HepG2 (cell line): ENCODE data around the gene SIK2. TPM values are rescaled to one million over a fixed set of nuclear protein-coding genes. Genes with fewer than 3 reads are reported as not detected.
A peak's percentile ranks its signal among the peaks of the same experiment; 100 is the strongest.

Experiments used
- GATAD2A ChIP-seq: IDR thresholded peaks from 2 replicates; pipeline ENCODE4 v1.6.1; 2016
- HNF4G ChIP-seq, 2 experiments: sonication (generic) in 1 of 2; formaldehyde crosslinking in 1 of 2; IDR thresholded peaks; 2 replicates each; pipeline versions ENCODE4 v1.4.0 to v1.6.1; 2011 to 2020; ENCODE audit warnings: borderline replicate concordance in 2 of 2, low read depth in 2 of 2, mild to moderate bottlenecking in 2 of 2, low read length in 1 of 2, missing genetic modification reagents in 1 of 2, moderate library complexity in 1 of 2
- HNRNPLL ChIP-seq: fragments of 200-400 bp; formaldehyde crosslinking; IDR thresholded peaks from 2 replicates; pipeline ENCODE4 v1.6.1; 2017; ENCODE audit warnings: mild to moderate bottlenecking, low read depth, low read length; ENCODE audit not compliant: poor library complexity, severe bottlenecking
- IRF2 ChIP-seq: IDR thresholded peaks from 2 replicates; pipeline ENCODE4 v1.6.1; 2018; ENCODE audit warnings: missing genetic modification reagents, missing compliant biosample characterization
- IRF9 ChIP-seq: sonication (generic); formaldehyde crosslinking; IDR thresholded peaks from 2 replicates; pipeline ENCODE4 v1.8.0; 2022; ENCODE audit warnings: missing genetic modification reagents, mild to moderate bottlenecking, borderline replicate concordance
- KLF13 ChIP-seq: sonication (generic); formaldehyde crosslinking; IDR thresholded peaks from 2 replicates; pipeline ENCODE4 v1.4.0; 2020; ENCODE audit warnings: mild to moderate bottlenecking, missing genetic modification reagents
- PAWR ChIP-seq: sonication (generic); formaldehyde crosslinking; IDR thresholded peaks from 2 replicates; pipeline ENCODE4 v1.4.0; 2020; ENCODE audit warnings: missing genetic modification reagents, mild to moderate bottlenecking, borderline replicate concordance
- RXRB ChIP-seq: IDR thresholded peaks from 2 replicates; pipeline ENCODE4 v1.6.1; 2016; ENCODE audit warnings: borderline replicate concordance, missing genetic modification reagents, missing compliant biosample characterization
- SAP130 ChIP-seq: IDR thresholded peaks from 2 replicates; pipeline ENCODE4 v1.6.1; 2016; ENCODE audit warnings: low read depth
- TFAP4 ChIP-seq: sonication (generic); IDR thresholded peaks from 2 replicates; pipeline ENCODE4 v1.6.1; 2016; ENCODE audit warnings: low read depth, borderline replicate concordance
- ZBTB14 ChIP-seq: sonication (generic); formaldehyde crosslinking; IDR thresholded peaks from 2 replicates; pipeline ENCODE4 v1.4.0; 2020; ENCODE audit warnings: missing genetic modification reagents
- ZGPAT ChIP-seq: IDR thresholded peaks from 2 replicates; pipeline ENCODE4 v1.6.1; 2016; ENCODE audit warnings: mild to moderate bottlenecking
- ZNF292 ChIP-seq: sonication (generic); formaldehyde crosslinking; IDR thresholded peaks from 2 replicates; pipeline ENCODE4 v1.8.1; 2022; ENCODE audit warnings: mild to moderate bottlenecking, low read depth, missing genetic modification reagents, borderline replicate concordance
- ZNF362 ChIP-seq: sonication (generic); formaldehyde crosslinking; IDR thresholded peaks from 2 replicates; pipeline ENCODE4 v1.4.0; 2020; ENCODE audit warnings: missing genetic modification reagents, mild to moderate bottlenecking, borderline replicate concordance
- ZNF503 ChIP-seq: sonication (generic); formaldehyde crosslinking; IDR thresholded peaks from 2 replicates; pipeline ENCODE4 v1.4.0; 2020; ENCODE audit warnings: missing genetic modification reagents
- ZNF549 ChIP-seq: sonication (generic); formaldehyde crosslinking; IDR thresholded peaks from 2 replicates; pipeline ENCODE4 v1.5.0; 2020; ENCODE audit warnings: missing genetic modification reagents
- ZXDC ChIP-seq: sonication (generic); formaldehyde crosslinking; IDR thresholded peaks from 2 replicates; pipeline ENCODE4 v1.5.0; 2020; ENCODE audit warnings: mild to moderate bottlenecking, missing genetic modification reagents
- polyA plus RNA-seq, 8 experiments: library from polyadenylated mRNA; depleted of rRNA in 3 of 8; stranded (reverse) in 7 of 8; unstranded in 1 of 8; fragments of >200 nt; fragmentation: Illumina TruSeq in 4 of 8; extraction: Trizol in 4 of 8; gene quantifications; 2 replicates each; pipeline versions ENCODE4 v1.2.1 to v1.2.3, GENCODE V29; 2011 to 2016; ENCODE audit warnings: low read depth in 4 of 8, missing spikeins in 1 of 8, mixed read lengths in 1 of 8; ENCODE audit not compliant: insufficient read depth in 1 of 8
- total RNA-seq, 5 experiments: library from RNA; depleted of rRNA; stranded (reverse); fragments of >200 nt; fragmentation: Illumina TruSeq; extraction: Trizol; gene quantifications; 2 replicates each; pipeline ENCODE4 v1.2.3, GENCODE V29; 2016; ENCODE audit warnings: low read depth in 1 of 5

Gene SIK2
- total and polyA plus RNA-seq, 2 of the 13 experiments (the other 11 are each of a cell fraction or from before 2014, with no cell fraction given) = 8.1 to 15.4 TPM

GRCh38 chr11:111562692-111563389 lies 39.4 kb upstream of the SIK2 start (continued):
- TF ChIP-seq SAP130 (peak; percentile 67), RXRB (0 out of 2 replicates have a peak, but pooled peaks have one; percentile 53), TFAP4 (no peak), IRF2 (CRISPR knock-in tag) (no peak), ZGPAT (CRISPR knock-in tag) (peak; percentile 16; the same call in 1 of the 2 replicates), ZBTB14 (CRISPR knock-in tag) (no peak), PAWR (CRISPR knock-in tag) (no peak), KLF13 (CRISPR knock-in tag) (no peak), HNF4G (IDR thresholded peaks at IDR 0.05; ENCODE audit: borderline replicate concordance, low read depth, low read length) (peak; percentile 12; the same call in 1 of the 2 replicates), HNF4G (CRISPR knock-in tag; IDR thresholded peaks at IDR 0.05; ENCODE audit: borderline replicate concordance, low read depth) (no peak), ZNF503 (CRISPR knock-in tag) (no peak), GATAD2A (CRISPR knock-in tag) (peak; percentile 42; the same call in 1 of the 2 replicates), ZXDC (CRISPR knock-in tag) (no peak), IRF9 (CRISPR knock-in tag) (no peak), ZNF292 (CRISPR knock-in tag) (no peak), HNRNPLL (no peak), ZNF362 (peak; percentile 37; the same call in 1 of the 2 replicates), ZNF549 (CRISPR knock-in tag) (no peak)
